Measurements from ENCODE around the gene FCN1. TPM values are rescaled to one million over a fixed set of nuclear protein-coding genes. Genes with fewer than 3 reads are reported as not detected.

Gene FCN1
- total RNA-seq, 3 donors from 2014 or later = 0.46 to 6.0 (median 3.3) TPM

Other genes starting within 250 kb of the FCN1 start
- gene FCN2, start 37.1 kb downstream of the FCN1 start, total RNA-seq = not detected
- 10 to 100 TPM in 2 of 3 donors, 1 to 10 TPM in 1; 4.6 to 17.7 (median 13.9) TPM for gene OLFM1, start 169.8 kb upstream of the FCN1 start, total RNA-seq